HepG2 (cell line): Measurements from ENCODE around the gene PRSS8. TPM values are rescaled to one million over a fixed set of nuclear protein-coding genes. Genes with fewer than 3 reads are reported as not detected.

Source experiments
- FIP1L1 ChIP-seq: fragments of 200-400 bp; formaldehyde crosslinking; IDR thresholded peaks from 2 replicates; pipeline ENCODE4 v1.6.1; 2018; ENCODE audit warnings: low read depth, mild to moderate bottlenecking, low read length, moderate library complexity, borderline replicate concordance; ENCODE audit not compliant: insufficient read depth
- FOSL1 ChIP-seq: sonication (generic); formaldehyde crosslinking; IDR thresholded peaks from 2 replicates; pipeline ENCODE4 v1.9.0; 2021; ENCODE audit warnings: missing genetic modification reagents, borderline replicate concordance
- GABPA ChIP-seq, 2 experiments: IDR thresholded peaks; 2 replicates each; pipeline ENCODE4 v1.6.1; 2011 to 2016; ENCODE audit warnings: low read depth in 2 of 2, low read length in 1 of 2, missing biosample characterization in 1 of 2, missing genetic modification characterization in 1 of 2
- GLMP ChIP-seq: sonication (generic); formaldehyde crosslinking; IDR thresholded peaks from 2 replicates; pipeline ENCODE4 v1.9.0; 2021; ENCODE audit warnings: missing genetic modification reagents, mild to moderate bottlenecking, borderline replicate concordance
- KAT8 ChIP-seq: IDR thresholded peaks from 2 replicates; pipeline ENCODE4 v1.6.1; 2016; ENCODE audit warnings: missing genetic modification reagents, missing compliant biosample characterization
- LCORL ChIP-seq, 2 experiments: fragments of 450-650 bp in 1 of 2; sonication (generic) in 1 of 2; formaldehyde crosslinking in 1 of 2; IDR thresholded peaks; 2 replicates each; pipeline versions ENCODE4 v1.5.0 to v1.6.1; 2017 to 2020; ENCODE audit warnings: antibody characterized with exemption in 1 of 2, missing genetic modification reagents in 1 of 2
- MBNL3 ChIP-seq: fragments of 250-450 bp; sonication (Bioruptor Pico); conservative IDR thresholded peaks from 2 replicates; pipeline ENCODE4 v1.8.0; 2022; ENCODE audit warnings: mild to moderate bottlenecking, inconsistent platforms
- NAIF1 ChIP-seq: sonication (generic); formaldehyde crosslinking; IDR thresholded peaks from 2 replicates; pipeline ENCODE4 v1.5.0; 2020; ENCODE audit warnings: mild to moderate bottlenecking, missing genetic modification reagents, borderline replicate concordance
- NONO ChIP-seq, 2 experiments: fragments of 450-650 bp in 1 of 2; sonication (generic) in 1 of 2; formaldehyde crosslinking in 1 of 2; IDR thresholded peaks in 1 of 2; conservative IDR thresholded peaks in 1 of 2; 2 replicates each; pipeline versions ENCODE4 v1.6.1 to v1.8.0; 2017 to 2022; ENCODE audit warnings: mild to moderate bottlenecking in 1 of 2, missing genetic modification reagents in 1 of 2, moderate library complexity in 1 of 2
- RBFOX2 ChIP-seq: fragments of 200-400 bp; formaldehyde crosslinking; IDR thresholded peaks from 2 replicates; pipeline ENCODE4 v1.6.1; 2017; ENCODE audit warnings: low read depth, mild to moderate bottlenecking, low read length
- SIN3B ChIP-seq: fragments of 150-350 bp; IDR thresholded peaks from 2 replicates; pipeline ENCODE4 v1.6.1; 2014; ENCODE audit warnings: low read length
- SKI ChIP-seq: fragments of 450-650 bp; IDR thresholded peaks from one replicate; pipeline ENCODE4 v1.6.1; 2018; ENCODE audit warnings: mild to moderate bottlenecking; ENCODE audit not compliant: partially characterized antibody
- SOX6 ChIP-seq, 2 experiments: fragments of 450-650 bp in 1 of 2; sonication (generic) in 1 of 2; formaldehyde crosslinking in 1 of 2; IDR thresholded peaks; 2 replicates each; pipeline versions ENCODE4 v1.4.0 to v1.6.1; 2017 to 2020; ENCODE audit warnings: antibody characterized with exemption in 1 of 2, mild to moderate bottlenecking in 1 of 2, missing genetic modification reagents in 1 of 2
- TEAD2 ChIP-seq: sonication (generic); formaldehyde crosslinking; IDR thresholded peaks from 2 replicates; pipeline ENCODE4 v1.9.0; 2021; ENCODE audit warnings: missing genetic modification reagents
- TGIF2 ChIP-seq: IDR thresholded peaks from 2 replicates; pipeline ENCODE4 v1.6.1; 2016; ENCODE audit warnings: control low read depth, missing compliant biosample characterization
- ZBTB8A ChIP-seq: sonication (generic); formaldehyde crosslinking; IDR thresholded peaks from 2 replicates; pipeline ENCODE4 v1.4.0; 2020; ENCODE audit warnings: mild to moderate bottlenecking, low read depth, missing genetic modification reagents, borderline replicate concordance
- ZNF180 ChIP-seq: sonication (generic); formaldehyde crosslinking; IDR thresholded peaks from 2 replicates; pipeline ENCODE4 v1.4.0; 2020; ENCODE audit warnings: low read depth, missing genetic modification reagents, borderline replicate concordance
- ZNF276 ChIP-seq: sonication (generic); formaldehyde crosslinking; IDR thresholded peaks from 2 replicates; pipeline ENCODE4 v1.4.0; 2020; ENCODE audit warnings: mild to moderate bottlenecking, low read depth, missing genetic modification reagents
- ZNF414 ChIP-seq: sonication (generic); formaldehyde crosslinking; IDR thresholded peaks from 2 replicates; pipeline ENCODE4 v1.5.0; 2020; ENCODE audit warnings: missing genetic modification reagents
- ZNF430 ChIP-seq: sonication (generic); formaldehyde crosslinking; IDR thresholded peaks from 2 replicates; pipeline ENCODE4 v1.9.0; 2021; ENCODE audit warnings: mild to moderate bottlenecking, missing genetic modification reagents
- ZNF580 ChIP-seq: IDR thresholded peaks from 2 replicates; pipeline ENCODE4 v1.6.1; 2016; ENCODE audit warnings: low read depth, borderline replicate concordance
- ZNF615 ChIP-seq: sonication (generic); formaldehyde crosslinking; IDR thresholded peaks from 2 replicates; pipeline ENCODE4 v1.5.0; 2020; ENCODE audit warnings: mild to moderate bottlenecking, missing genetic modification reagents, borderline replicate concordance
- ZNF747 ChIP-seq: sonication (generic); formaldehyde crosslinking; IDR thresholded peaks from 2 replicates; pipeline ENCODE4 v1.8.1; 2023; ENCODE audit warnings: missing genetic modification reagents, mild to moderate bottlenecking, borderline replicate concordance
- ZNF788 ChIP-seq: sonication (generic); formaldehyde crosslinking; IDR thresholded peaks from 2 replicates; pipeline ENCODE4 v1.5.0; 2020; ENCODE audit warnings: mild to moderate bottlenecking, missing genetic modification reagents, borderline replicate concordance
- ZNF792 ChIP-seq: IDR thresholded peaks from 2 replicates; pipeline ENCODE4 v1.6.1; 2016
- polyA plus RNA-seq, 8 experiments: library from polyadenylated mRNA; depleted of rRNA in 3 of 8; stranded (reverse) in 7 of 8; unstranded in 1 of 8; fragments of >200 nt; fragmentation: Illumina TruSeq in 4 of 8; extraction: Trizol in 4 of 8; gene quantifications; 2 replicates each; pipeline versions ENCODE4 v1.2.1 to v1.2.3, GENCODE V29; 2011 to 2016; ENCODE audit warnings: low read depth in 4 of 8, missing spikeins in 1 of 8, mixed read lengths in 1 of 8; ENCODE audit not compliant: insufficient read depth in 1 of 8
- total RNA-seq, 5 experiments: library from RNA; depleted of rRNA; stranded (reverse); fragments of >200 nt; fragmentation: Illumina TruSeq; extraction: Trizol; gene quantifications; 2 replicates each; pipeline ENCODE4 v1.2.3, GENCODE V29; 2016; ENCODE audit warnings: low read depth in 1 of 5

PRSS8 gene
- total and polyA plus RNA-seq, 2 of the 13 experiments (the other 11 are each of a cell fraction or from before 2014, with no cell fraction given) = 2.6 to 7.2 TPM

- no peak for TF ChIP-seq SOX6 (IDR thresholded peaks at IDR 0.05)
- peak; percentile 95 for TF ChIP-seq SOX6 (CRISPR knock-in tag; IDR thresholded peaks at IDR 0.05)
- TF ChIP-seq ZBTB8A (CRISPR knock-in tag) = no peak
- TF ChIP-seq FIP1L1 = no peak
- peak; percentile 78 for TF ChIP-seq TGIF2 (CRISPR knock-in tag)
- peak; percentile 95; the same call in 1 of the 2 replicates for TF ChIP-seq ZNF430 (CRISPR knock-in tag)
- TF ChIP-seq ZNF414 (CRISPR knock-in tag) = peak; percentile 98
- TF ChIP-seq SIN3B = 0 out of 2 replicates have a peak, but pooled peaks have one; percentile 47
- TF ChIP-seq ZNF747 (CRISPR knock-in tag) = peak; percentile 97
- 0 out of 2 replicates have a peak, but pooled peaks have one; percentile 67 for TF ChIP-seq ZNF276 (CRISPR knock-in tag)
- peak; percentile 92 for TF ChIP-seq RBFOX2
- peak; percentile 83; the same call in 1 of the 2 replicates for TF ChIP-seq GLMP (CRISPR knock-in tag)
- peak; percentile 98 for TF ChIP-seq ZNF788 (CRISPR knock-in tag)
- no peak for TF ChIP-seq NONO (IDR thresholded peaks at IDR 0.05)
- TF ChIP-seq NONO (CRISPR knock-in tag; conservative IDR thresholded peaks at IDR 0.05) = peak; percentile 90
- no peak for TF ChIP-seq GABPA (IDR thresholded peaks at IDR 0.05; ENCODE audit: low read depth, low read length)
- TF ChIP-seq GABPA (CRISPR knock-in tag; IDR thresholded peaks at IDR 0.05; ENCODE audit: low read depth) = peak; percentile 63
- TF ChIP-seq SKI = peak; percentile 97
- peak; percentile 43; the same call in 1 of the 2 replicates for TF ChIP-seq NAIF1 (CRISPR knock-in tag)
- 0 out of 2 replicates have a peak, but pooled peaks have one; percentile 79 for TF ChIP-seq TEAD2 (CRISPR knock-in tag)
- TF ChIP-seq LCORL (IDR thresholded peaks at IDR 0.05) = no peak
- peak; percentile 96 for TF ChIP-seq LCORL (CRISPR knock-in tag; IDR thresholded peaks at IDR 0.05)
- peak; percentile 92 for TF ChIP-seq KAT8
- peak; percentile 39; the same call in 1 of the 2 replicates for TF ChIP-seq ZNF180
- TF ChIP-seq ZNF615 (CRISPR knock-in tag) = no peak
- no peak for TF ChIP-seq MBNL3
- TF ChIP-seq FOSL1 (CRISPR knock-in tag) = peak; percentile 28; the same call in 1 of the 2 replicates
- peak; percentile 98 for TF ChIP-seq ZNF792 (CRISPR knock-in tag)
- TF ChIP-seq ZNF580 = peak; percentile 99; the same call in 1 of the 2 replicates
Observed at GRCh38 chr16:31105677-31106213, 29.8 kb downstream of the PRSS8 start (continued).
